Neural cell (in vitro differentiated cells): Measurements from ENCODE around the gene SDK2. TPM values are rescaled to one million over a fixed set of nuclear protein-coding genes. Genes with fewer than 3 reads are reported as not detected.

ENCODE experiments used
- H2AFZ ChIP-seq: fragments of 200-600, 300-800 bp; sonication (generic), shearing (Covaris generic); 2 replicates; pipeline ENCODE4 v1.6.0; 2014; ENCODE audit warnings: low read depth, mild to moderate bottlenecking, antibody characterized with exemption, low read length, moderate library complexity
- H3F3A ChIP-seq: fragments of 200-600 bp; shearing (Covaris generic); 2 replicates; pipeline ENCODE4 v1.6.1; 2016; ENCODE audit warnings: mild to moderate bottlenecking, moderate library complexity, mixed read lengths, antibody characterized with exemption, low read length; ENCODE audit not compliant: insufficient read depth, poor library complexity, severe bottlenecking
- H3K27ac ChIP-seq: fragments of 200-600, 300-800 bp; sonication (generic), shearing (Covaris generic); 2 replicates; pipeline ENCODE4 v1.5.1; 2014; ENCODE audit warnings: mild to moderate bottlenecking, low read length, moderate library complexity
- H3K27me3 ChIP-seq: fragments of 300-800, 200-600 bp; sonication (generic), shearing (Covaris generic); 2 replicates; pipeline ENCODE4 v1.6.0; 2014; ENCODE audit warnings: mild to moderate bottlenecking, low read depth, low read length, moderate library complexity; ENCODE audit not compliant: insufficient read depth
- H3K36me3 ChIP-seq: fragments of 300-800, 200-600 bp; sonication (generic), shearing (Covaris generic); 2 replicates; pipeline ENCODE4 v1.5.1; 2014; ENCODE audit warnings: mild to moderate bottlenecking, antibody characterized with exemption, low read length, moderate library complexity; ENCODE audit not compliant: insufficient read depth
- H3K4me2 ChIP-seq: fragments of 300-800, 200-600 bp; sonication (generic), shearing (Covaris generic); 2 replicates; pipeline ENCODE4 v1.6.0; 2014; ENCODE audit warnings: mild to moderate bottlenecking, low read length
- H3K4me3 ChIP-seq: fragments of 300-800, 200-600 bp; sonication (generic), shearing (Covaris generic); 2 replicates; pipeline ENCODE4 v1.5.1; 2014; ENCODE audit warnings: mild to moderate bottlenecking, low read length, moderate library complexity
- H3K79me2 ChIP-seq: fragments of 200-600 bp; shearing (Covaris generic); replicated peaks from 2 replicates; pipeline ENCODE4 v1.6.0; 2014; ENCODE audit warnings: mild to moderate bottlenecking, low read length, moderate library complexity; ENCODE audit not compliant: insufficient read depth
- H3K9ac ChIP-seq: fragments of 300-800, 200-600 bp; sonication (generic), shearing (Covaris generic); 2 replicates; pipeline ENCODE4 v1.6.1; 2016; ENCODE audit warnings: mild to moderate bottlenecking, low read length, mixed read lengths
- H3K9me2 ChIP-seq: fragments of 200-600 bp; shearing (Covaris generic); 2 replicates; pipeline ENCODE4 v1.6.1; 2016; ENCODE audit warnings: mild to moderate bottlenecking, low read length, mixed read lengths; ENCODE audit not compliant: insufficient read depth
- H3K9me3 ChIP-seq: fragments of 200-600, 300-800 bp; sonication (generic), shearing (Covaris generic); 2 replicates; pipeline ENCODE4 v1.6.1; 2016; ENCODE audit warnings: mild to moderate bottlenecking, mixed run types, low read length, moderate library complexity, mixed read lengths
- H4K20me1 ChIP-seq: fragments of 200-600 bp; shearing (Covaris generic); 2 replicates; pipeline ENCODE4 v1.6.1; 2016; ENCODE audit warnings: mild to moderate bottlenecking, mixed run types; ENCODE audit not compliant: insufficient read depth
- EP300 ChIP-seq: fragments of 450-650 bp; conservative IDR thresholded peaks from 2 replicates; pipeline ENCODE4 v1.6.1; 2014; ENCODE audit warnings: antibody characterized with exemption, mild to moderate bottlenecking, moderate library complexity; ENCODE audit not compliant: poor library complexity, severe bottlenecking
- EZH2 ChIP-seq: fragments of 200-600, 300-800 bp; shearing (Covaris generic), sonication (generic); IDR thresholded peaks from 2 replicates; pipeline ENCODE4 v1.6.1; 2014; ENCODE audit warnings: antibody characterized with exemption, low read length, borderline replicate concordance, mild to moderate bottlenecking; ENCODE audit not compliant: insufficient read depth, poor library complexity, severe bottlenecking
- MXI1 ChIP-seq: fragments of 450-650 bp; conservative IDR thresholded peaks from 2 replicates; pipeline ENCODE4 v1.6.1; 2014; ENCODE audit warnings: antibody characterized with exemption, mild to moderate bottlenecking; ENCODE audit not compliant: poor library complexity, severe bottlenecking
- POLR2AphosphoS5 ChIP-seq: IDR thresholded peaks from 2 replicates; pipeline ENCODE4 v1.6.1; 2012
- RAD21 ChIP-seq: fragments of 450-650 bp; conservative IDR thresholded peaks from 2 replicates; pipeline ENCODE4 v1.6.1; 2014; ENCODE audit warnings: antibody characterized with exemption, mild to moderate bottlenecking, moderate library complexity
- SMC3 ChIP-seq: fragments of 450-650 bp; conservative IDR thresholded peaks from 2 replicates; pipeline ENCODE4 v1.6.1; 2014; ENCODE audit warnings: antibody characterized with exemption, mild to moderate bottlenecking, moderate library complexity; ENCODE audit not compliant: poor library complexity
- TAF1 ChIP-seq: IDR thresholded peaks from 2 replicates; pipeline ENCODE4 v1.6.1; 2012; ENCODE audit warnings: low read depth
- polyA plus RNA-seq: library from polyadenylated mRNA; depleted of rRNA; stranded (reverse); fragments of >200 nt; gene quantifications from 2 replicates; pipeline ENCODE4 v1.2.3, GENCODE V29; 2014
- TF ChIP-seq, protein P1 (sequence below): fragments of 450-650 bp; IDR thresholded peaks from 2 replicates; pipeline ENCODE4 v1.5.1; 2014; ENCODE audit warnings: antibody characterized with exemption, mild to moderate bottlenecking, moderate library complexity; ENCODE audit not compliant: poor library complexity, severe bottlenecking
- TF ChIP-seq, protein P2 (sequence below): IDR thresholded peaks from 2 replicates; pipeline ENCODE4 v1.6.1; 2012; ENCODE audit warnings: borderline replicate concordance

SDK2 gene
- polyA plus RNA-seq, 1 donor from 2014 or later = 0.73 TPM

DNA sequence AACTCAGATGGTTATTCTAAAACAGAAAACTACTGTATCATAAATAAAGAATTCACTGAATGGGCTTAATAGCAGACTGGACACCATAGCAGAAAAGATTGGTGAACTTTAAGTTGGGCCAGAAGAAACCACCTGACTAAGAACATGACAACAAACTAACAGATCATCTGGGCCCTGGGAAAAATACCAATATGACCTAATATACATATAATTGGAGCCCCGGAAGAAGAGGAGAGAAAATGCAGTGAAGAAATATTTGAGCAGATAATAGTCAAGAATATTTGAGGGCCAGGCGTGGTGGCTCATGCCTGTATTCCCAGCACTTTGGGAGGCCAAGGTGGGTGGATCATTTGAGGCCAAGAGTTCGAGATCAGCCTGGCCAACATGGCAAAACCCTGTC is 25.5 kb upstream of the SDK2 start:
- no peaks in the 10 kb centered on the region for H4K20me1 ChIP-seq
- no peaks in the 10 kb centered on the region for H3K9me3 ChIP-seq
- no peak overlapping the region for H3K9ac ChIP-seq
- H3K79me2 ChIP-seq = no peaks in the 10 kb centered on the region
- H3K27ac ChIP-seq = no peak overlapping the region
- no peaks in the 10 kb centered on the region for H3K27me3 ChIP-seq
- no peaks in the 10 kb centered on the region for H3K9me2 ChIP-seq
- TF ChIP-seq RAD21 (no peak), EP300 (no peak), MXI1 (no peak), TAF1 (no peak), SMC3 (no peak), EZH2 (no peak), POLR2AphosphoS5 (no peak)
- TF ChIP-seq, protein P1, sequence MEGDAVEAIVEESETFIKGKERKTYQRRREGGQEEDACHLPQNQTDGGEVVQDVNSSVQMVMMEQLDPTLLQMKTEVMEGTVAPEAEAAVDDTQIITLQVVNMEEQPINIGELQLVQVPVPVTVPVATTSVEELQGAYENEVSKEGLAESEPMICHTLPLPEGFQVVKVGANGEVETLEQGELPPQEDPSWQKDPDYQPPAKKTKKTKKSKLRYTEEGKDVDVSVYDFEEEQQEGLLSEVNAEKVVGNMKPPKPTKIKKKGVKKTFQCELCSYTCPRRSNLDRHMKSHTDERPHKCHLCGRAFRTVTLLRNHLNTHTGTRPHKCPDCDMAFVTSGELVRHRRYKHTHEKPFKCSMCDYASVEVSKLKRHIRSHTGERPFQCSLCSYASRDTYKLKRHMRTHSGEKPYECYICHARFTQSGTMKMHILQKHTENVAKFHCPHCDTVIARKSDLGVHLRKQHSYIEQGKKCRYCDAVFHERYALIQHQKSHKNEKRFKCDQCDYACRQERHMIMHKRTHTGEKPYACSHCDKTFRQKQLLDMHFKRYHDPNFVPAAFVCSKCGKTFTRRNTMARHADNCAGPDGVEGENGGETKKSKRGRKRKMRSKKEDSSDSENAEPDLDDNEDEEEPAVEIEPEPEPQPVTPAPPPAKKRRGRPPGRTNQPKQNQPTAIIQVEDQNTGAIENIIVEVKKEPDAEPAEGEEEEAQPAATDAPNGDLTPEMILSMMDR = no peak
- TF ChIP-seq, protein P2, sequence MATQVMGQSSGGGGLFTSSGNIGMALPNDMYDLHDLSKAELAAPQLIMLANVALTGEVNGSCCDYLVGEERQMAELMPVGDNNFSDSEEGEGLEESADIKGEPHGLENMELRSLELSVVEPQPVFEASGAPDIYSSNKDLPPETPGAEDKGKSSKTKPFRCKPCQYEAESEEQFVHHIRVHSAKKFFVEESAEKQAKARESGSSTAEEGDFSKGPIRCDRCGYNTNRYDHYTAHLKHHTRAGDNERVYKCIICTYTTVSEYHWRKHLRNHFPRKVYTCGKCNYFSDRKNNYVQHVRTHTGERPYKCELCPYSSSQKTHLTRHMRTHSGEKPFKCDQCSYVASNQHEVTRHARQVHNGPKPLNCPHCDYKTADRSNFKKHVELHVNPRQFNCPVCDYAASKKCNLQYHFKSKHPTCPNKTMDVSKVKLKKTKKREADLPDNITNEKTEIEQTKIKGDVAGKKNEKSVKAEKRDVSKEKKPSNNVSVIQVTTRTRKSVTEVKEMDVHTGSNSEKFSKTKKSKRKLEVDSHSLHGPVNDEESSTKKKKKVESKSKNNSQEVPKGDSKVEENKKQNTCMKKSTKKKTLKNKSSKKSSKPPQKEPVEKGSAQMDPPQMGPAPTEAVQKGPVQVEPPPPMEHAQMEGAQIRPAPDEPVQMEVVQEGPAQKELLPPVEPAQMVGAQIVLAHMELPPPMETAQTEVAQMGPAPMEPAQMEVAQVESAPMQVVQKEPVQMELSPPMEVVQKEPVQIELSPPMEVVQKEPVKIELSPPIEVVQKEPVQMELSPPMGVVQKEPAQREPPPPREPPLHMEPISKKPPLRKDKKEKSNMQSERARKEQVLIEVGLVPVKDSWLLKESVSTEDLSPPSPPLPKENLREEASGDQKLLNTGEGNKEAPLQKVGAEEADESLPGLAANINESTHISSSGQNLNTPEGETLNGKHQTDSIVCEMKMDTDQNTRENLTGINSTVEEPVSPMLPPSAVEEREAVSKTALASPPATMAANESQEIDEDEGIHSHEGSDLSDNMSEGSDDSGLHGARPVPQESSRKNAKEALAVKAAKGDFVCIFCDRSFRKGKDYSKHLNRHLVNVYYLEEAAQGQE = no peak
- no peaks in the 10 kb centered on the region for H3K36me3 ChIP-seq
- H2AFZ ChIP-seq = no peak overlapping the region
- no peak overlapping the region for H3K4me2 ChIP-seq
- no peaks in the 10 kb centered on the region for H3F3A ChIP-seq
- H3K4me3 ChIP-seq = no peak overlapping the region

DNA sequence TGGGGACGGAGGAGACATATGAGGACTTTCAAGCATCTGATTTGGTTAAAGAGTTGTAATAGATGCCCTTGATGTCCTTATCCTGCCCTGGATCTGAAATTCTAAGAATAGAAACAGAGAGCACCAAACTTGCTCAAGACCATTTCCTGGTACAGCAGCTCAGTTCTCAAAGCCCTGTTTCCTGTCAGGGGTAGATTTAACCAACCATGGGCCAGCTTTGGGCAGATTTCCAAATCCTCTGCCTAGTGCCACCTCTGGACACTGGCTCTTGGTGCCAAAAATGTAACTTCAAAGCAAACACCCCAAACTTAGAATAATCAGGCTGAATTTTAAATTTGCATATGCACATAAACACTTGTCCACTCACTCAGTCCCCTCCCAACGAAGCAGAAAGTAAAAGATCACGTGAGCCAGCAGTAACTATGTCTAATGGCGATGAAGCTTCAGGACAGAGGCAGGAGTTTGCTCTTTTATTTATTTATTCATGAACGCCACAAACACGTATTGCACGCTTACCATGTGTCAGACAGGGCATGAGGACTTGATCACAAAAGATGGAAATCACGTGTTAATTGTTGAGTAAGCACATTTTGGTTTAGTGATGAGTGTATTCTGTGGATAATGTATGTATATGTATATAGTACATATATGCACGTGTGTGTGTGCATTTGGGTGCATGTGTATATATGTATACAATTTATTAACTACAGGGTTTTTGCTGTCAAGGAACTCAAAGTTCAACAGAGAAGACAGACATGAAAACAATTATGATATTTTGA is 23.1 kb upstream of the SDK2 start:
- no peaks in the 10 kb centered on the region for H3K27me3 ChIP-seq
- TF ChIP-seq, protein P1 = no peak
- TF ChIP-seq TAF1 (no peak), EP300 (no peak), SMC3 (no peak), RAD21 (no peak), MXI1 (no peak), EZH2 (no peak), POLR2AphosphoS5 (no peak)
- TF ChIP-seq, protein P2 = no peak
- no peaks in the 10 kb centered on the region for H4K20me1 ChIP-seq
- no peaks in the 10 kb centered on the region for H3K36me3 ChIP-seq
- H2AFZ ChIP-seq = no peak overlapping the region
- H3K27ac ChIP-seq = no peak overlapping the region
- H3K4me2 ChIP-seq = no peak overlapping the region
- H3K9ac ChIP-seq = no peak overlapping the region
- no peaks in the 10 kb centered on the region for H3K79me2 ChIP-seq
- H3K9me2 ChIP-seq = no peaks in the 10 kb centered on the region
- H3F3A ChIP-seq = no peaks in the 10 kb centered on the region
- no peak overlapping the region for H3K4me3 ChIP-seq
- H3K9me3 ChIP-seq = no peaks in the 10 kb centered on the region
